Activated CD8-positive, alpha-beta memory T cell treated with anti-CD3 and anti-CD28 coated beads, Interleukin-2, amount 10 ng/mL, durations not matched to agents 7 days and 5 days (primary cell): ENCODE data around the gene RBBP4. TPM values are rescaled to one million over a fixed set of nuclear protein-coding genes. Genes with fewer than 3 reads are reported as not detected.
"Not testable (repeated sequence)": the region's sequence is repeated elsewhere in the genome, so short reads cannot be mapped to it uniquely, and the experiment has no call there.

Experiments
- ATAC-seq: fragments of 150-1000 bp; cut with Tn5 transposase; one replicate; pipeline ENCODE4 v1.10.0; 2021; ENCODE audit warnings: moderate library complexity
- CTCF ChIA-PET: fragments of 350-600 bp; sonication (Branson Sonifier 250); formaldehyde crosslinking; loops from one replicate; lab custom pipeline; 2021; ENCODE audit warnings: antibody characterized with exemption; lab: Charles Lee
- DNase-seq: peaks from one replicate; pipeline ENCODE4 v3.0.0-alpha.2; 2020
- H3K27ac Mint-ChIP-seq: one replicate; pipeline ENCODE4 v1.8.0; 2021; ENCODE audit warnings: mild to moderate bottlenecking, mixed read lengths
- H3K27me3 Mint-ChIP-seq: one replicate; pipeline ENCODE4 v1.8.0; 2021; ENCODE audit warnings: mixed read lengths
- H3K36me3 Mint-ChIP-seq: one replicate; pipeline ENCODE4 v1.8.0; 2021; ENCODE audit warnings: mild to moderate bottlenecking, mixed read lengths
- H3K4me1 Mint-ChIP-seq: one replicate; pipeline ENCODE4 v1.8.0; 2021; ENCODE audit warnings: mixed read lengths
- H3K4me3 Mint-ChIP-seq: one replicate; pipeline ENCODE4 v1.8.0; 2021; ENCODE audit warnings: mild to moderate bottlenecking, moderate library complexity, mixed read lengths
- H3K9me3 Mint-ChIP-seq: one replicate; pipeline ENCODE4 v1.8.0; 2022; ENCODE audit warnings: low read depth, mixed read lengths
- total RNA-seq, 2 experiments: library from RNA; stranded (reverse); gene quantifications; one replicate each; pipeline ENCODE4 v1.2.3, GENCODE V29; 2021

Gene RBBP4
- total RNA-seq, 2 experiments from 2014 or later: 284 to 336 TPM

- CTCF ChIA-PET: interaction anchor here (1.6 kb wide), 1 partner anchor 27 kb away, joined by 8 read pairs; no protein-coding TSS in a partner anchor
- Mint-ChIP-seq H3K27ac (no peak overlapping the region), H3K27me3 (no peaks in the 10 kb centered on the region), H3K9me3 (no peaks in the 10 kb centered on the region), H3K4me3 (no peak overlapping the region), H3K4me1 (no peaks in the 10 kb centered on the region), H3K36me3 (peaks cover 38% of the 10 kb centered on the region)
- ATAC-seq (no peak), DNase-seq (no peak)
These were observed 34.5 kb downstream of the RBBP4 start for GRCh38 chr1:32685498-32685897.

DNA sequence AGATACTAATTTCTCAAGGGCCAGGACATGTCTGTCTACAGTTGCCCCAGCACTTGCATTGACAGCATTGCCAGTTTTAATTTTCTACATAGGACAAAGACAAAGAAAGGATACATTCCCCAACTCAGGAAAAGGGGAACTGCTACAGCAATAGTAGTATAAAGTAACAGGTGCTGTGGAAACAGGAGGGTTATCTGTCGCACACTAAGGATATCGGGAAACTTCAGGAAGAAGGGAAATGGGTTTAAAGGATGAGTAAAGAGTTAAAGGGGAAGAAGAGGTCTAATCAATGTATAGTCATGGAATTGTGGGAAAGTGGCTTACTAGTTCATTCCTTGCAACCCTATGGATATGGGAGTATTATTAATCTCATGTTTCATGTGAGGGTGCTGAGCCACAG lies 35.4 kb downstream of the RBBP4 start:
- Mint-ChIP-seq H3K36me3 (peaks cover 29% of the 10 kb centered on the region), H3K4me3 (no peak overlapping the region), H3K27me3 (no peaks in the 10 kb centered on the region), H3K4me1 (no peaks in the 10 kb centered on the region), H3K27ac (no peak overlapping the region), H3K9me3 (no peaks in the 10 kb centered on the region)
- CTCF ChIA-PET: interaction anchor here (1.1 kb wide), 2 partner anchors 26 to 186 kb away, joined by 3 to 4 read pairs; no protein-coding TSS in a partner anchor
- no peak for ATAC-seq
- no peak for DNase-seq

GRCh38 chr1:32693455-32694174 lies 42.6 kb downstream of the RBBP4 start:
- ATAC-seq: no peak
- H3K27me3 Mint-ChIP-seq: peaks cover 1% of the 10 kb centered on the region
- peaks cover 5% of the 10 kb centered on the region for H3K4me1 Mint-ChIP-seq
- no peaks in the 10 kb centered on the region for H3K36me3 Mint-ChIP-seq
- DNase-seq: no peak
- H3K4me3 Mint-ChIP-seq: no peak overlapping the region
- no peak overlapping the region for H3K27ac Mint-ChIP-seq
- no peaks in the 10 kb centered on the region for H3K9me3 Mint-ChIP-seq
- CTCF ChIA-PET: interaction anchor here (1.2 to 2.1 kb wide), 2 partner anchors 12 to 19 kb away, joined by 3 to 10 read pairs; no protein-coding TSS in a partner anchor

GRCh38 chr1:32695098-32695904 lies 44.3 kb downstream of the RBBP4 start:
- Mint-ChIP-seq H3K36me3 (no peaks in the 10 kb centered on the region), H3K9me3 (no peaks in the 10 kb centered on the region), H3K4me3 (no peak overlapping the region), H3K27me3 (peaks cover 12% of the 10 kb centered on the region), H3K27ac (no peak overlapping the region), H3K4me1 (peaks cover 7% of the 10 kb centered on the region)
- ATAC-seq (no peak), DNase-seq (no peak)
- CTCF ChIA-PET: interaction anchor here (2.1 kb wide), 1 partner anchor 17 kb away, joined by 10 read pairs; no protein-coding TSS in a partner anchor

- CTCF ChIA-PET: no interaction called here
- Mint-ChIP-seq H3K27me3 (peaks cover 14% of the 10 kb centered on the region), H3K27ac (no peak overlapping the region)
These were observed 45.0 kb downstream of the RBBP4 start for GRCh38 chr1:32696041-32696440.

GRCh38 chr1:32696996-32697395 lies 46.0 kb downstream of the RBBP4 start:
- DNase-seq, H3K36me3 Mint-ChIP-seq, ATAC-seq, CTCF ChIA-PET, H3K9me3 Mint-ChIP-seq, H3K4me1 Mint-ChIP-seq, H3K27ac Mint-ChIP-seq, H3K4me3 Mint-ChIP-seq: not testable (repeated sequence)
- peaks cover 23% of the 10 kb centered on the region for H3K27me3 Mint-ChIP-seq

More at GRCh38 chr1:32696041-32696440, 45.0 kb downstream of the RBBP4 start:
- H3K4me3 Mint-ChIP-seq: no peak overlapping the region
- H3K4me1 Mint-ChIP-seq: peaks cover 7% of the 10 kb centered on the region
- ATAC-seq: no peak
- no peak for DNase-seq
- H3K36me3 Mint-ChIP-seq: no peaks in the 10 kb centered on the region
- no peaks in the 10 kb centered on the region for H3K9me3 Mint-ChIP-seq

- ATAC-seq (no peak), DNase-seq (no peak)
- peaks cover 51% of the 10 kb centered on the region for H3K27me3 Mint-ChIP-seq
- H3K9me3 Mint-ChIP-seq: no peaks in the 10 kb centered on the region
- H3K27ac Mint-ChIP-seq: no peak overlapping the region
- no peak overlapping the region for H3K4me3 Mint-ChIP-seq
- H3K36me3 Mint-ChIP-seq: no peaks in the 10 kb centered on the region
- CTCF ChIA-PET: interaction anchor here (1.7 to 2.6 kb wide), 2 partner anchors 11 to 181 kb away, joined by 4 to 21 read pairs; no protein-coding TSS in a partner anchor
- peaks cover 12% of the 10 kb centered on the region for H3K4me1 Mint-ChIP-seq
These were observed 50.5 kb downstream of the RBBP4 start for GRCh38 chr1:32701421-32701911.

- Mint-ChIP-seq H3K27me3 (peaks cover 54% of the 10 kb centered on the region), H3K9me3 (no peaks in the 10 kb centered on the region), H3K27ac (no peak overlapping the region), H3K4me3 (peak overlapping the region; percentile 21), H3K36me3 (no peaks in the 10 kb centered on the region), H3K4me1 (peaks cover 12% of the 10 kb centered on the region)
- CTCF ChIA-PET: interaction anchor here (1.7 to 2.6 kb wide), 2 partner anchors 10 to 182 kb away, joined by 4 to 21 read pairs; no protein-coding TSS in a partner anchor
- no peak for ATAC-seq
- DNase-seq: no peak
These were observed 51.1 kb downstream of the RBBP4 start for GRCh38 chr1:32701951-32702598.

- peak within 1 kb of the TSS; percentile 21 for H3K4me3 Mint-ChIP-seq
- no peak within 1 kb of the TSS for H3K27ac Mint-ChIP-seq
- DNase-seq (peak; percentile 43), ATAC-seq (peak; percentile 79)
- H3K4me1 Mint-ChIP-seq: peaks cover 12% of the 10 kb centered on the region
- CTCF ChIA-PET: interaction anchor here (1.7 to 2.6 kb wide), 2 partner anchors 9 to 182 kb away, joined by 4 to 21 read pairs; no protein-coding TSS in a partner anchor
- no peaks in the 10 kb centered on the region for H3K36me3 Mint-ChIP-seq
- H3K27me3 Mint-ChIP-seq: peaks cover 54% of the 10 kb centered on the region
- H3K9me3 Mint-ChIP-seq: no peaks in the 10 kb centered on the region
These were observed 51.8 kb downstream of the RBBP4 start, which contains the start of gene SYNC for GRCh38 chr1:32702599-32703478. SYNC (minus strand) TSS chr1:32702770; CDS start chr1:32702660, 110 bp downstream.

DNA sequence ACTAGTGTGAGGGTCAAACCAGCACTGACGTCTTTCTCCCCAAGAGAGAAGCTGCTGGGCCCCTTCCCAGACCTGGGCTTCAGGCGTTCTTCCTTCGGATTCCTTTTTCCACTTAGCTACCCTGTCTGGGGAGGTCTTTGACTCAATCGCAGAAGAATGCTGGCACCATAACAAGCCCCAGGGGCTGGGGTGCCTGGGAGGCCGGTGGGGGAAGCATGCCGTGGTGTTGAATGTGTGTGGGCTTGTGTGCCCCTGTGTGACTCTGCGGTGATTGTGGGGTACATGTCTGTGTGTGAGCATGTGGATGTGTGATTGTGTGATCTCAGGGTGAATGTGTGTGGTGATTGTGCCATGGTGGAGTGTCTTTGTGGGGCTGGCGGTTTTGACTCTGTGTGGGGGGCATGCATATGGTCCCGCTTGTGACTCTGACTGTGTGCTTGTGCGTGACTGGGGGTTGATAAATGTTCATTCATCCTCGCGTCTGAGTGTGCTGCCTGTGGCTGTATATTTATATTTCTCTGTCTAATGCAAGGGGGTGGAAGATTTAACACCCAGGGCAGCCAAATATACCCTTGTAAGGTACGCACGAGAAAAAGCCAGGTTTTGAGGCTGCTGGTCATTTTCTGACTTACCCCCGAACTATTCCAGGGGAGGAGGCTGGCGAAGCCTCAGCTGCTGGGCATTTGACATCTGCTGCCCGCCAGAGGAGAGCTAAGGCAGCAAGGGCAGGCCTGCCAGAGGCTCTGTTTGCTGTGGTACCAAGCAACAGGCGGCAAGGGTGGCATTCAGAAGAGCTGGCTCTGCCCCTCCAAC lies 52.7 kb downstream of the RBBP4 start:
- H3K27me3 Mint-ChIP-seq: peaks cover 52% of the 10 kb centered on the region
- H3K4me1 Mint-ChIP-seq: peaks cover 12% of the 10 kb centered on the region
- DNase-seq: no peak
- H3K9me3 Mint-ChIP-seq: no peaks in the 10 kb centered on the region
- no peak for ATAC-seq
- H3K36me3 Mint-ChIP-seq: no peaks in the 10 kb centered on the region
- no peak overlapping the region for H3K4me3 Mint-ChIP-seq
- CTCF ChIA-PET: interaction anchor here (0.9 to 2.6 kb wide), 3 partner anchors 8 to 169 kb away, joined by 3 to 21 read pairs (median 6); no protein-coding TSS in a partner anchor
- H3K27ac Mint-ChIP-seq: no peak overlapping the region

DNA sequence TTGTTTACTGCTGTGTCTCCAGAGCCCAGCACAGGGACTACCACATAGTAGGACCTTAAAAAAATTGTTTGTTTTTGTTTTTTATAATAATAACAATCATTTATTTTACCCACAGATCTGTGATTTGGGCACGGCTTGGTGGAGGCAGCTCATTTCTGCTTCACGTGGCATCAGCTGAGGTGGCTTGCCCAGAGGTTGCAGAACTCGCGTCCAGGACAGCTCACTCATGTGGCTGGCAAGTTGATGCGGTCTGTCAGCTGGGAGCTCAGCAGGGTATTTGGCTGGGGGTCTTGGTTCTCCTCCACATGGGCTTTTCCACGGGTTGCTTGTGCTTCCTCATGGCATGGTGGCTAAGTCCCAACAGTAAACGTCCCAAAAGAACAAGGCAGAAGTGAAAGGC lies 54.5 kb downstream of the RBBP4 start:
- peaks cover 45% of the 10 kb centered on the region for H3K27me3 Mint-ChIP-seq
- no peak overlapping the region for H3K27ac Mint-ChIP-seq
- no peaks in the 10 kb centered on the region for H3K36me3 Mint-ChIP-seq
- H3K4me3 Mint-ChIP-seq: no peak overlapping the region
- DNase-seq (no peak), ATAC-seq (no peak)
- H3K4me1 Mint-ChIP-seq: peaks cover 10% of the 10 kb centered on the region
- no peaks in the 10 kb centered on the region for H3K9me3 Mint-ChIP-seq
- CTCF ChIA-PET: interaction anchor here (0.9 to 2.4 kb wide), 4 partner anchors 12 to 166 kb away, joined by 3 to 9 read pairs (median 5); no protein-coding TSS in a partner anchor
